Fibroblast of lung (primary cell): Measurements from ENCODE around the gene AMPD1. TPM values are rescaled to one million over a fixed set of nuclear protein-coding genes. Genes with fewer than 3 reads are reported as not detected.

Experiments used
- DNase-seq, 2 donors: peaks; one replicate each; pipeline versions ENCODE4 v3.0.0 to v3.0.0-alpha.2; 2010; ENCODE audit warnings: low read depth in 2 of 2
- H2AFZ ChIP-seq: 2 replicates; pipeline ENCODE4 v1.5.1; 2012; ENCODE audit warnings: low read length, control low read depth, inconsistent platforms
- H3K27ac ChIP-seq: 2 replicates; pipeline ENCODE4 v1.5.1; 2011; ENCODE audit warnings: low read length, control low read depth; ENCODE audit not compliant: insufficient read depth
- H3K27me3 ChIP-seq: 2 replicates; pipeline ENCODE4 v1.5.1; 2011; ENCODE audit warnings: mild to moderate bottlenecking, low read length; ENCODE audit not compliant: control insufficient read depth, insufficient read depth
- H3K36me3 ChIP-seq: 2 replicates; pipeline ENCODE4 v1.5.1; 2011; ENCODE audit warnings: low read length; ENCODE audit not compliant: control insufficient read depth, insufficient read depth
- H3K4me1 ChIP-seq: 2 replicates; pipeline ENCODE4 v1.5.1; 2011; ENCODE audit warnings: low read length; ENCODE audit not compliant: control insufficient read depth, insufficient read depth; ENCODE audit errors: extremely low read depth
- H3K4me2 ChIP-seq: 2 replicates; pipeline ENCODE4 v1.5.1; 2011; ENCODE audit warnings: low read length, control low read depth; ENCODE audit not compliant: insufficient read depth; ENCODE audit errors: extremely low read depth
- H3K4me3 ChIP-seq, 4 experiments: fragments of 200-600 bp in 1 of 4; sonication (generic) in 1 of 4; replicated peaks in 1 of 4; 2 replicates each; pipeline ENCODE4 v1.5.1; 2011 to 2016; ENCODE audit warnings: low read length in 4 of 4, low read depth in 3 of 4, mild to moderate bottlenecking in 3 of 4, control low read depth in 2 of 4, inconsistent platforms in 1 of 4, mixed read lengths in 1 of 4; ENCODE audit not compliant: insufficient read depth in 1 of 4; ENCODE audit errors: control extremely low read depth in 1 of 4
- H3K79me2 ChIP-seq: 2 replicates; pipeline ENCODE4 v1.5.1; 2012; ENCODE audit warnings: mild to moderate bottlenecking, low read length, inconsistent platforms; ENCODE audit not compliant: control insufficient read depth, insufficient read depth
- H3K9ac ChIP-seq: 2 replicates; pipeline ENCODE4 v1.5.1; 2011; ENCODE audit warnings: mild to moderate bottlenecking, low read length, control low read depth; ENCODE audit not compliant: insufficient read depth
- H3K9me3 ChIP-seq: 2 replicates; pipeline ENCODE4 v1.5.1; 2012; ENCODE audit warnings: low read depth, low read length; ENCODE audit not compliant: control insufficient read depth, insufficient read depth
- H4K20me1 ChIP-seq: 2 replicates; pipeline ENCODE4 v1.5.1; 2011; ENCODE audit warnings: low read length; ENCODE audit not compliant: control insufficient read depth, insufficient read depth; ENCODE audit errors: extremely low read depth
- EZH2 ChIP-seq: IDR thresholded peaks from 2 replicates; pipeline ENCODE4 v1.5.1; 2012; ENCODE audit warnings: low read length, control low read depth, mild to moderate bottlenecking; ENCODE audit errors: missing control alignments
- polyA plus RNA-seq, 2 donors: library from polyadenylated mRNA; depleted of rRNA in 1 of 2; stranded (reverse) in 1 of 2; unstranded in 1 of 2; fragments of >200 nt; gene quantifications; 2 replicates each; pipeline ENCODE4 v1.2.1, GENCODE V29; 2011 to 2012; ENCODE audit warnings: missing spikeins in 1 of 2
- total RNA-seq: library from RNA; depleted of rRNA; stranded (reverse); fragments of >200 nt; gene quantifications from 2 replicates; pipeline ENCODE4 v1.2.1, GENCODE V29; 2014
- TF ChIP-seq, protein P1 (sequence below), 2 donors: IDR thresholded peaks in 1 of 2; conservative IDR thresholded peaks in 1 of 2; 1 replicate in 1 of 2; 2 replicates in 1 of 2; pipeline ENCODE4 v1.5.1; 2011 to 2012; ENCODE audit warnings: low read length in 2 of 2, control low read depth in 1 of 2, inconsistent platforms in 1 of 2, low read depth in 1 of 2, mild to moderate bottlenecking in 1 of 2

The AMPD1 gene
- total and polyA plus RNA-seq, 2 donors (not counting 1 experiment from before 2014, with no cell fraction given): not detected

DNA sequence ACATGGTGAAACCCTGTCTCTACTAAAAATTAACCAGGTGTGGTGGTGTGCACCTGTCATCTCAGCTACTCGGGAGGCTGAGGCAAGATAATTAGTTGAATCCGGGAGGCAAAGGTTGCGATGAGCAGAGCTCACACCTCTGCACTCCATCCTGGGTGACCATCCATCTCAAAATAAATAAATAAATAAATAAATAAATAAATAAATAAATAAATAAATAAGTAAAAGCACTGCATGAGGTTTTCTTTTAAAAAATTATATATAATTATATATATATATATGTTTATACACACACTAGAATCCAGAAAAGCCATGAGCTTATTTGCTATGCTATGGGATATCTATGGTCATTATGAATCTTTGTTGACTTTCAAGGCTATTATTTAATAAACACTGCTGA, 2.4 kb downstream of the AMPD1 start:
- DNase-seq: no peak
- Histone ChIP-seq H3K9ac (no peak overlapping the region), H4K20me1 (no peaks in the 10 kb centered on the region), H3K27me3 (peaks cover 4% of the 10 kb centered on the region), H3K9me3 (no peaks in the 10 kb centered on the region), H3K79me2 (no peaks in the 10 kb centered on the region), H3K36me3 (no peaks in the 10 kb centered on the region), H3K4me3 (no peak overlapping the region), H3K4me1 (no peaks in the 10 kb centered on the region), H2AFZ (no peak overlapping the region), H3K4me2 (no peak overlapping the region), H3K27ac (no peak overlapping the region)
- TF ChIP-seq, protein P1, sequence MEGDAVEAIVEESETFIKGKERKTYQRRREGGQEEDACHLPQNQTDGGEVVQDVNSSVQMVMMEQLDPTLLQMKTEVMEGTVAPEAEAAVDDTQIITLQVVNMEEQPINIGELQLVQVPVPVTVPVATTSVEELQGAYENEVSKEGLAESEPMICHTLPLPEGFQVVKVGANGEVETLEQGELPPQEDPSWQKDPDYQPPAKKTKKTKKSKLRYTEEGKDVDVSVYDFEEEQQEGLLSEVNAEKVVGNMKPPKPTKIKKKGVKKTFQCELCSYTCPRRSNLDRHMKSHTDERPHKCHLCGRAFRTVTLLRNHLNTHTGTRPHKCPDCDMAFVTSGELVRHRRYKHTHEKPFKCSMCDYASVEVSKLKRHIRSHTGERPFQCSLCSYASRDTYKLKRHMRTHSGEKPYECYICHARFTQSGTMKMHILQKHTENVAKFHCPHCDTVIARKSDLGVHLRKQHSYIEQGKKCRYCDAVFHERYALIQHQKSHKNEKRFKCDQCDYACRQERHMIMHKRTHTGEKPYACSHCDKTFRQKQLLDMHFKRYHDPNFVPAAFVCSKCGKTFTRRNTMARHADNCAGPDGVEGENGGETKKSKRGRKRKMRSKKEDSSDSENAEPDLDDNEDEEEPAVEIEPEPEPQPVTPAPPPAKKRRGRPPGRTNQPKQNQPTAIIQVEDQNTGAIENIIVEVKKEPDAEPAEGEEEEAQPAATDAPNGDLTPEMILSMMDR (conservative IDR thresholded peaks at IDR 0.05 in 1 of 2, IDR thresholded peaks at IDR 0.05 in 1 of 2; ENCODE audit: low read depth in 1 of 2, low read length in 2 of 2): no peak
- no peak for TF ChIP-seq EZH2

DNA sequence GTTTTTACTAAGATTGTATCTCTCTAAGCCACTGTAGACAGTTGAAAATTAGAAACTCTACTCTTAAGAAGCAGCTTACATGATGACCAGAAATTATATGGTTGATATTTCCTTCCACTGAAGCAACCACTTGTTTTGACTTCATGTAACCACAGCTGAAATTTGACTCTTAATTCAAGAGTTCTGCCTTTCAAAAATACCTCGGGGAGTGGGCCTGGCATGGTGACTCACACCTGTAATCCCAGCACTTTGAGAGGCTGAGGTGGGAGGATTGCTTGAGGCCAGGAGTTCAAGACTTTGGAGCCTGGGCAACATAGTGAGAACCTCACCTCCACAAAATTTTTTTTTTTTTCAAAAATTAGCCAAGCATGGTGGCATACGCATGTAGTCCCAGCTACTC, 4.3 kb downstream of the AMPD1 start:
- H3K9ac ChIP-seq: no peak overlapping the region
- no peaks in the 10 kb centered on the region for H4K20me1 ChIP-seq
- no peaks in the 10 kb centered on the region for H3K79me2 ChIP-seq
- no peak overlapping the region for H3K4me3 ChIP-seq
- H3K4me1 ChIP-seq: no peaks in the 10 kb centered on the region
- H2AFZ ChIP-seq: no peak overlapping the region
- no peaks in the 10 kb centered on the region for H3K9me3 ChIP-seq
- H3K27ac ChIP-seq: no peak overlapping the region
- peaks cover 7% of the 10 kb centered on the region for H3K27me3 ChIP-seq
- peak in 1 of 2 donors; percentile 15 for DNase-seq
- H3K36me3 ChIP-seq: no peaks in the 10 kb centered on the region
- no peak for TF ChIP-seq EZH2
- TF ChIP-seq, protein P1 (conservative IDR thresholded peaks at IDR 0.05 in 1 of 2, IDR thresholded peaks at IDR 0.05 in 1 of 2; ENCODE audit: low read depth in 1 of 2, low read length in 2 of 2): no peak
- no peak overlapping the region for H3K4me2 ChIP-seq

DNA sequence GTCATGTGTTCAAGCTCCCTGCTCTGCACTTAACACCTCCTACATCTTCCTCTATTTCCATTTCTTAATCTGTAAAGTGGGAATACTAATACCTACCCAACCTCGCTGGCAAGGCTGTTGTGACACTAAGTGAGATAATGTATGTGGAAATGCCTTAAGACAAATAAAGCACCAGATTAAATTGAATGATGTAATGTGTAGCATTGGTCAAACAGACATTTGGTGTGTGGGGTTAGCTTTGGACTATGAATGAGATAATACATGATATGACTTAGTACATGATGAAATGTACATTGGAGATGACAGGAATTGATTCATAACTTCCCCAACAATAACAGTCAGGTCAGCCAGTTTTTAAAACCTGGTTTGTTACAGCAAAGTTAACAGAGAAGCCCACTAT, 5.2 kb downstream of the AMPD1 start:
- no peaks in the 10 kb centered on the region for H4K20me1 ChIP-seq
- no peak for DNase-seq
- H3K9ac ChIP-seq: no peak overlapping the region
- H3K9me3 ChIP-seq: no peaks in the 10 kb centered on the region
- no peaks in the 10 kb centered on the region for H3K36me3 ChIP-seq
- H3K4me1 ChIP-seq: no peaks in the 10 kb centered on the region
- no peak overlapping the region for H3K4me3 ChIP-seq
- H3K27me3 ChIP-seq: peaks cover 9% of the 10 kb centered on the region
- H3K4me2 ChIP-seq: no peak overlapping the region
- TF ChIP-seq, protein P1 (conservative IDR thresholded peaks at IDR 0.05 in 1 of 2, IDR thresholded peaks at IDR 0.05 in 1 of 2; ENCODE audit: low read depth in 1 of 2, low read length in 2 of 2): no peak
- H2AFZ ChIP-seq: no peak overlapping the region
- no peak overlapping the region for H3K27ac ChIP-seq
- no peaks in the 10 kb centered on the region for H3K79me2 ChIP-seq
